Neutrophil (primary cell): ENCODE data around the gene TOP3B.

Experiments
- H3K27ac ChIP-seq: fragments of 200-600 bp; sonication (generic); 2 replicates; pipeline ENCODE4 v1.5.1; 2016; ENCODE audit warnings: mild to moderate bottlenecking, moderate library complexity
- H3K27me3 ChIP-seq: fragments of 200-600 bp; sonication (generic); 2 replicates; pipeline ENCODE4 v1.6.0; 2016; ENCODE audit warnings: mild to moderate bottlenecking
- H3K36me3 ChIP-seq: fragments of 200-600 bp; sonication (generic); 2 replicates; pipeline ENCODE4 v1.5.1; 2017
- H3K4me1 ChIP-seq, 2 experiments: fragments of 200-600 bp in 1 of 2; sonication (generic) in 1 of 2; 1 replicate in 1 of 2; 2 replicates in 1 of 2; pipeline versions ENCODE4 v1.5.1 to v1.6.1; 2013 to 2016; ENCODE audit warnings: low read depth in 1 of 2, low read length in 1 of 2, mild to moderate bottlenecking in 1 of 2, moderate library complexity in 1 of 2; ENCODE audit not compliant: control insufficient read depth in 1 of 2, insufficient read depth in 1 of 2
- H3K4me3 ChIP-seq, 2 experiments: fragments of 200-600 bp in 1 of 2; sonication (generic) in 1 of 2; 1 replicate in 1 of 2; 2 replicates in 1 of 2; pipeline ENCODE4 v1.5.1; 2013 to 2016; ENCODE audit warnings: low read depth in 1 of 2, low read length in 1 of 2, mild to moderate bottlenecking in 1 of 2, moderate library complexity in 1 of 2
- H3K9me3 ChIP-seq: fragments of 200-600 bp; sonication (generic); 2 replicates; pipeline ENCODE4 v1.5.1; 2016
- TF ChIP-seq, protein P1 (sequence below): fragments of 200-600 bp; sonication (generic); IDR thresholded peaks from 2 replicates; pipeline ENCODE4 v1.5.1; 2016; ENCODE audit warnings: antibody characterized with exemption

The TOP3B gene

GRCh38 chr22:21960200-21961126, 22.1 kb downstream of the TOP3B start:
- TF ChIP-seq, protein P1, sequence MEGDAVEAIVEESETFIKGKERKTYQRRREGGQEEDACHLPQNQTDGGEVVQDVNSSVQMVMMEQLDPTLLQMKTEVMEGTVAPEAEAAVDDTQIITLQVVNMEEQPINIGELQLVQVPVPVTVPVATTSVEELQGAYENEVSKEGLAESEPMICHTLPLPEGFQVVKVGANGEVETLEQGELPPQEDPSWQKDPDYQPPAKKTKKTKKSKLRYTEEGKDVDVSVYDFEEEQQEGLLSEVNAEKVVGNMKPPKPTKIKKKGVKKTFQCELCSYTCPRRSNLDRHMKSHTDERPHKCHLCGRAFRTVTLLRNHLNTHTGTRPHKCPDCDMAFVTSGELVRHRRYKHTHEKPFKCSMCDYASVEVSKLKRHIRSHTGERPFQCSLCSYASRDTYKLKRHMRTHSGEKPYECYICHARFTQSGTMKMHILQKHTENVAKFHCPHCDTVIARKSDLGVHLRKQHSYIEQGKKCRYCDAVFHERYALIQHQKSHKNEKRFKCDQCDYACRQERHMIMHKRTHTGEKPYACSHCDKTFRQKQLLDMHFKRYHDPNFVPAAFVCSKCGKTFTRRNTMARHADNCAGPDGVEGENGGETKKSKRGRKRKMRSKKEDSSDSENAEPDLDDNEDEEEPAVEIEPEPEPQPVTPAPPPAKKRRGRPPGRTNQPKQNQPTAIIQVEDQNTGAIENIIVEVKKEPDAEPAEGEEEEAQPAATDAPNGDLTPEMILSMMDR = no peak
- H3K4me1 ChIP-seq = no peaks in the 10 kb centered on the region
- H3K9me3 ChIP-seq = no peaks in the 10 kb centered on the region
- no peak overlapping the region for H3K4me3 ChIP-seq
- no peaks in the 10 kb centered on the region for H3K27me3 ChIP-seq
- no peak overlapping the region for H3K27ac ChIP-seq
- peaks cover 79% of the 10 kb centered on the region for H3K36me3 ChIP-seq

DNA sequence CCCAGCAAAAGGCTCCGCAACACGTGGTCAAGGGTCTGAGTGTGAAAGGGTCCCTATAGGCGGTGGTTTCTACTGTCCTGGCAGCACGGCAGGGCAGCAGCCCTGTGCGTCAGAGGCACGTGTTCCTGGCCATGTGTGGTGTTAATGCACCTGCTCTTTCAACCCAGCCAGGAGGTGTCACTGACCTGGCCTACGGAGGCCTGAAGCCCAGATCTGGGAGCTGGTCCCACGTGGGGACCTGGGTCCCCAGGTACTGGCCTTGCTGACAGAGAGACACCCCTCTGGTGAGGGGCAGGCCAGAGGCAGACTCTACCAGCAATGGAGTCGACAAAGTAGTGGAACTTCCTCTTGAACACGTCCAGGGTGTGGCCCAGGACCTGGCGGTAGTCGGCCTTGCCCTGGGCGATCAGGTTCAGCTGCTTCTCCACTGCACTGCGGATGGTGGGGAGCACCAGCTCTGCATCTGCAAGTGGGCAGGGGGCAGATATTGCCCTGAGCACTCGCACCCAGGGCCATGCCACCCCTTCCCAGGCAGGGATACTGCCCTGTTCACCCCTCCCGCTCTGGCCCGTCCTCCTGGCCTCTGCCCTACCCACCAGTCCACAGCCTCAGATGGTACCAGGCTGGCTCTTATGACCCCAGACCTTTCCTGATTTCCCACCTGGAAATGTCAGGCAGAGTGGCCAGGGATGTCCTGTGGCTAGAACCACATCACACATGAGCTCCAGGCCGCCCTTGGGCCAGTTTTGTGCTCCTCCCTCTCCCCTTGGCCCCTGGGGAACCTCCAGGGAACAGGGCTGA, 23.1 kb downstream of the TOP3B start:
- no peaks in the 10 kb centered on the region for H3K9me3 ChIP-seq
- TF ChIP-seq, protein P1 = no peak
- no peak overlapping the region for H3K27ac ChIP-seq
- no peaks in the 10 kb centered on the region for H3K4me1 ChIP-seq
- H3K36me3 ChIP-seq = peaks cover 69% of the 10 kb centered on the region
- H3K27me3 ChIP-seq = no peaks in the 10 kb centered on the region
- no peak overlapping the region for H3K4me3 ChIP-seq

DNA sequence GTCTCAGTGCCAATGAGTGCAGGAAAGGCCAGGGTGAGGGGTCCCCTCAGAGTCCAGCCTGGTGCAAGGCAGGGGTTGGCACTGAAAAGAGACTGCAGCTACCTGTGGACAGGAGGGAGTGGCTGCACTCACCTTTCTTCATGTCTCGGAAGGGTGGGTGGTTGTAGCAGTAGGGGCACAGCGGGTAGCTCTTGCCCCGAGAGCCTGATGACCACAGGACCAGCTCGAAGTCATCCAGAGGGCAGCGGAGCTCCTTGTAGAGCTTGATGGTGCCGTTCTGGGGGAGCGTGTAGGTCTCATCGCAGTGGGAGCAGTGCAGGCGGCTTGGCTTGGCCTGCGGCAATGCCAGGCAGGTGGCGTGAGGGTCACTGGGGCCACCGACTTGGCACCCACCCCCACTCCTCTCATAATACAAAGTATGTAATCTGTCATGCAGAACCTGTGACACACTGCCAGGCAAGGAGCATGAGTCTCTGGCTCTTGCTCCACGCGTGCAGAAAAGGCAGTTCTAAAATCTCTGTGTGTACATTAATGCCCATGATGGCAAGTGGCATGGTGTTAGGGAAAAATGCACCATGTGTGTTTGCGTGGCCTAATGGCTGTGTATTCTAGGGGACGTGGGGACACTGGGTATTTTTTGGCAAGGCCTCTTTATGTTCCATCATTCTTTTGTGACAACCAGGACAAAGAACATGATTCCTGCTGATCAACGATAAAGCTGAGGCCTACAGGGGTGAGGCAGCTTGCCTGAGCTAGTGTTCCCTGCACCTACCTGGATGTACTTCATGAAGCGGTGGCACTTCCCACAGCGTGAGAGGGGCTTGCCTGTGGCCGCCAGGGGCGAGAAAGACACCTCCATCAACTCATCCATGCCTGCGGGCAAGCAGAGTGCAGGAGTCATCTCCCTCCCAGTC, 24.0 kb downstream of the TOP3B start:
- TF ChIP-seq, protein P1 = no peak
- no peaks in the 10 kb centered on the region for H3K4me1 ChIP-seq
- H3K36me3 ChIP-seq = peaks cover 61% of the 10 kb centered on the region
- no peak overlapping the region for H3K4me3 ChIP-seq
- no peaks in the 10 kb centered on the region for H3K9me3 ChIP-seq
- H3K27me3 ChIP-seq = no peaks in the 10 kb centered on the region
- no peak overlapping the region for H3K27ac ChIP-seq

DNA sequence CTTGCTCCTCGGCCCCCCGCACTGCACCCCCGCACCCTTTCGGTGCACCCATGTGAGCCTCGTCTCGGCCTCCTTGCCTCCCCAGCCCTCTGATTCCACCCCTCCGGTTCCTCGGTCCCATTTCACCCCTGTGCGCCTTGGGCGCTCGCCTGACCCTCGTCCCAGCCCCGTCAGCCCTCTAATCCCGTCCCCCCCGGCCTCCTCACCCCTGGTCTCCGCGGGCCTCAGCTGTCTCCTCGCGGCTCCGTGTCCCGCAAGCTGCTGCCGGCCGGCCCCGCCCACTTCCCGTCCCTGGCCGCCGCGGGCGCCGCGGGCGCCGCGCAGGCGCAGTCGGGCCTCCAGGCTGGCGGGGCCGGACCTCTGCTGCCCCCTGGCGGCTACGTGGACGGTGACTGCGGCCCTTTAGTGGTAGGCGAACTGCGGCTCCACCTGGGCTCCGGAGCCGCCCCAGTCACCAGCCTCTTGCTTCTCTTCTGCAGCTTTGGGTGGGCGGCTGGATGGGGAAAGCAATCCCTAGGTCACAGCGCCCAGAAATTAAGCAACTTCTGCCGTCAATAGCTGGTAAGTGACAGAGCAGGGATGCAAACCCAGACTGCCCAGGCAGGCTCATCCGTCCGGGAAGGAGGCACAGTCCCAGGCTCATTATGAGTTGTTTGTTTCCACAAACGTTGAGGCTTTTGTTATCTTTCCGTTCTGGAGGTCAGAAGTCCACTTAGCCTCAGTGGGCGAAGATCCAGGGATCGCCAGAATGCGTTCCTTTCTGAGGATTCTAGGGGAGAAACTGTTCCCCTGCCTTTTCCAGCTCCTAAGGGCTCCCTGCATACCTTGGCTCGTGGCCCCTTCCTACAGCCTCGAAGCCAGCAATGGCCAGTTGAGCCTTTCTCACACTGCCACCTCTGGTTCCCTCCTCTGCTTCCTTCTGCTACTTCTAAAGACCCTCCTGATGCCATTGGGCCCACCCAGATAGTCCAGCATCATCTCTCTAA, 29.7 kb downstream of the TOP3B start, which contains the start of gene PPM1F:
Gene PPM1F, minus strand, starts transcription at position 263 of the 986 bp plus-strand sequence. CDS start 6,800 bp downstream, outside the sequence.
- H3K27me3 ChIP-seq = no peaks in the 10 kb centered on the region
- H3K4me1 ChIP-seq = peaks cover 45 to 47% of the 10 kb centered on the region in 2 experiments
- peak within 1 kb of the TSS; percentile 87 to 93 for H3K4me3 ChIP-seq
- H3K27ac ChIP-seq = peak within 1 kb of the TSS; percentile 94
- TF ChIP-seq, protein P1 = peak; percentile 94
- peaks cover 3% of the 10 kb centered on the region for H3K36me3 ChIP-seq
- H3K9me3 ChIP-seq = no peaks in the 10 kb centered on the region
